Epithelial cell of esophagus (primary cell): ENCODE results near the gene PPP6R3.
"Not testable (repeated sequence)": the region's sequence is repeated elsewhere in the genome, so short reads cannot be mapped to it uniquely, and the experiment has no call there.

Experiments used
- DNase-seq: peaks from one replicate; pipeline ENCODE4 v3.0.0; 2010; ENCODE audit warnings: low read depth
- H3K4me3 ChIP-seq: 2 replicates; pipeline ENCODE4 v1.5.1; 2011; ENCODE audit warnings: mild to moderate bottlenecking, low read length, control low read depth
- CTCF ChIP-seq: IDR thresholded peaks from 2 replicates; pipeline ENCODE4 v1.5.1; 2011; ENCODE audit warnings: low read depth, mild to moderate bottlenecking, low read length, control low read depth, inconsistent platforms; ENCODE audit not compliant: insufficient read depth; ENCODE audit errors: missing control alignments

Gene PPP6R3

DNA sequence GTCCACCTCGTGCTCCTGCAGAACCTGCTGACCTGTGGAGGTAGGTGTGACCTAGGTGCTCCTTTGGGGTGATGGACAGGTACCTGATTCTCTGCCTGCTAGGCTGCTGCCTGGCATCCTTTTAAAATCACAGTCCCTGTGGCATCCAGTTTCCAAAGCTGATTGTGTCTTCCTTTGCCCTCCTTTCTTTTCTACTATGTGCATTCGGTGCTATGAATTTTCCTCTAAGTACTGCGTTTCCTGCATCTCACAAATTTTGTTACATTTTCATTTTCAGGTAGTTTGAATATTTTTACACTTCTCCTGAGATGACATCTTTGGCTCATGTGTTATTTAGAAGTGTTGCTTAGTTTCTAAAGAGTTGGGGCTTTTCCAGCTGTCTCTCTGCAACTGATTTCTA lies 30.9 kb upstream of the PPP6R3 start:
- DNase-seq = no peak
- no peak overlapping the region for H3K4me3 ChIP-seq
- no peak for TF ChIP-seq CTCF

GRCh38 chr11:68430384-68430783 lies 30.2 kb upstream of the PPP6R3 start:
- DNase-seq = no peak
- no peak overlapping the region for H3K4me3 ChIP-seq
- no peak for TF ChIP-seq CTCF

DNA sequence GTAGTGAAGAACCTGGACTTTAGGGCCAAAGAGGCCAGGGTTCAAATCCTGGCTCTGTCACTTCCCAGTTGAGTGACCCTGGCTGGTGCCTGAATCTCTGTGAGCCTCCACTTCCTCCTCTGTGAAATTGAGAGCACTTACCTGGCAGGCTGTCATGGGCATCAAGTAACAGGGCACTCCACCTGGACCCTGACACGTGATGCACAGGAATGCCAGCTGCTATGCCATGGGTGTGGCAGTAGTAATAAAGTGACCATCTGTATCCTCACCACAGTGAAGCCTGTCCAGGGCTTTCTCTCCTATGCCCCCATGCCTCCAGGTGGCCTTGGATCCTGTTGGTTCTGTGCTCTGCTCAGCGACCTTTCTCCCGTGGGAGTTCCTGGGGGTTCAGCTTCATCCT lies 29.8 kb upstream of the PPP6R3 start:
- no peak for DNase-seq
- TF ChIP-seq CTCF = no peak
- H3K4me3 ChIP-seq = no peak overlapping the region

DNA sequence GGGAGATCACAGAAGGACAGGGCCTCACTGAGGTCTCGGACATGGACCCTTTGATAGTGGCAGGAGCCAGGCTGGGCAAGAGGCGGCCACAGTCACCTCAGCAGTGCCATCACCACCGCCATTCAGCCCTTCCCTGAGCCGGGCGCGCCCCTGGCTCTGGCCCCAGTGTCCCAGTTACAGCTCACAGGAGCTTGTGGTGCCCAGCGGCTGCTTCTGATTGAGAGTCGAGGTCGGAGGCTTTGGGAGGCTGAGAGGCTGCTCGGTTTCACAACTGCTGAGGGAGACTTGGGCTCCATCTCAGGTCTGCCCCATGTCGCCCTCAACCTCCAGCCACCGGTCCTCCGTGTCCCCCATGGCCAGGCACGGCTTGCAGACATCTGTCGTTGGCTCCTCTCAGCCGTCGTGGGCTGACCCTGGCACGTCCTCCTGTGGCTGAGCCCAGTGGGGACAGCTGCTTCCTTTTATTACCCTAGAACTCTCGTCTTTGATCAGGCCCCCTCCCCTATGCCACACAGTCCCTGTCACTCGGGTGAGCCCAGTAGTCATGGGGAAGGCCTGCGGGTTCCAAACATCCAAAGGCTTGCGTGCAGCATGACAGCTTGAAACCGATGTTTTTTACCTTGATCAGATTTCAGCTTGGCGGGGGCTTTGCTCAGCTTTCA lies 28.4 kb upstream of the PPP6R3 start:
- TF ChIP-seq CTCF = no peak
- DNase-seq = no peak
- no peak overlapping the region for H3K4me3 ChIP-seq

GRCh38 chr11:68432874-68433273 lies 27.7 kb upstream of the PPP6R3 start:
- no peak overlapping the region for H3K4me3 ChIP-seq
- no peak for TF ChIP-seq CTCF
- no peak for DNase-seq

DNA sequence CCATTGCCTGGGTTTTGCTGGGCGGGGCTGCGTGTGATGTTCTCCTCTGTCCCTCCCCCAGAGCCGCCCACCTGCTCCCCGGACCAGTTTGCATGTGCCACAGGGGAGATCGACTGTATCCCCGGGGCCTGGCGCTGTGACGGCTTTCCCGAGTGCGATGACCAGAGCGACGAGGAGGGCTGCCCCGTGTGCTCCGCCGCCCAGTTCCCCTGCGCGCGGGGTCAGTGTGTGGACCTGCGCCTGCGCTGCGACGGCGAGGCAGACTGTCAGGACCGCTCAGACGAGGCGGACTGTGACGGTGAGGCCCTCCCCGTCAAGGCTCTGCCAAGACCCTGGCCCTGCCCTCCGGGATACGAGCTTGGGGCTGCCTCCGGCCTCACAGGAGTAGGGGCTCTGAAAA lies 27.0 kb upstream of the PPP6R3 start:
- no peak for TF ChIP-seq CTCF
- no peak for DNase-seq
- H3K4me3 ChIP-seq = no peak overlapping the region

DNA sequence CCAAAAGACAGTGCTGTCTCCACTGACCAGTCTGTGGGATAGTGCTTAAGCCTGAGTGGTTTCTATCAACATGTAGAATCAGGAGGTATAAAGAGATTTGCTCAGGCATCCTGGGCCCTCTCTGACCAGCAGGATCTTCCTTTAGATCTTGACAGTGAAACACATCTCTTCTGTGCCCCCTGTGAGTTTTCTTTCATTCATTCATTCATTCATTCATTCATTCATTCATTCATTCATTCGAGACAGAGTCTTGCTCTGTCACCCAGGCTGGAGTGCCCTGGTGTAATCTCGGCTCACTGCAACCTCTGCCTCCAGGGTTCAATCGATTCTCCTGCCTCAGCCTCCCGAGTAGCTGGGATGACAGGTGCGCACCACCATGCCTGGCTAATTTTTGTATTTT lies 26.4 kb upstream of the PPP6R3 start:
- DNase-seq, H3K4me3 ChIP-seq: not testable (repeated sequence)
